GM12878 (cell line): ENCODE measurements around the gene PPP4C. TPM values are rescaled to one million over a fixed set of nuclear protein-coding genes. Genes with fewer than 3 reads are reported as not detected.

Source experiments
- ATAC-seq: fragments of 200-7000 bp; cut with Tn5 transposase; 3 replicates; pipeline ENCODE4 v1.9.1; 2020; ENCODE audit warnings: mild to moderate bottlenecking, moderate library complexity
- BruUV-seq: library from RNA; stranded (reverse); fragments of 400-500 nt; replicated peaks from 2 replicates; lab custom pipeline; 2021; lab: Mats Ljungman, UMichigan
- CTCF ChIA-PET: fragments of 300-600 bp; sonication (Branson Sonifier 250); formaldehyde crosslinking; extraction: SDS; loops from one replicate; lab custom pipeline; 2021; ENCODE audit warnings: inconsistent platforms; lab: Yijun Ruan, JAX
- POLR2A ChIA-PET: fragments of 350-600 bp; formaldehyde crosslinking; extraction: SDS; loops from one replicate; lab custom pipeline; 2021; ENCODE audit warnings: inconsistent platforms; lab: Charles Lee
- RAD21 ChIA-PET: fragments of 300-600 bp; sonication (Branson Sonifier 250); formaldehyde crosslinking; loops from one replicate; lab custom pipeline; 2023; ENCODE audit warnings: antibody characterized with exemption; ENCODE audit not compliant: unreplicated experiment; lab: Charles Lee
- SMC1A ChIA-PET: fragments of 300-600 bp; sonication (Branson Sonifier 250); formaldehyde crosslinking; loops from one replicate; lab custom pipeline; 2023; ENCODE audit not compliant: unreplicated experiment, uncharacterized antibody; lab: Charles Lee
- DNase-seq: peaks from one replicate; pipeline ENCODE4 v3.0.0-alpha.2; 2011; ENCODE audit warnings: low read depth, low spot score
- FAIRE-seq: peaks from 3 replicates; lab custom pipeline; 2011; peaks lifted over from hg19 to GRCh38; lab: Jason Lieb, UNC
- H2AFZ ChIP-seq: 2 replicates; pipeline ENCODE4 v1.6.0; 2011; ENCODE audit warnings: low read depth, low read length, control low read depth; ENCODE audit not compliant: control insufficient read depth
- H3K27ac ChIP-seq: 2 replicates; pipeline ENCODE4 v1.5.1; 2011; ENCODE audit warnings: control low read depth; ENCODE audit not compliant: control insufficient read depth, insufficient read depth
- H3K27me3 ChIP-seq, 2 experiments: replicated peaks in 1 of 2; 2 replicates each; pipeline versions ENCODE4 v1.6.0 to v1.6.1; 2011; ENCODE audit warnings: low read length in 1 of 2; ENCODE audit not compliant: control insufficient read depth in 2 of 2, insufficient read depth in 2 of 2
- H3K36me3 ChIP-seq, 2 experiments: 2 replicates each; pipeline ENCODE4 v1.5.1; 2011; ENCODE audit warnings: low read length in 1 of 2; ENCODE audit not compliant: control insufficient read depth in 2 of 2, insufficient read depth in 2 of 2
- H3K4me1 ChIP-seq: 2 replicates; pipeline ENCODE4 v1.6.1; 2011; ENCODE audit warnings: mild to moderate bottlenecking, low read length, moderate library complexity, mixed read lengths; ENCODE audit not compliant: control insufficient read depth, insufficient read depth
- H3K4me2 ChIP-seq: 2 replicates; pipeline ENCODE4 v1.6.0; 2011; ENCODE audit warnings: control low read depth; ENCODE audit not compliant: control insufficient read depth, insufficient read depth
- H3K4me3 ChIP-seq: fragments of 200-600 bp; sonication (generic); 2 replicates; pipeline ENCODE4 v1.5.1; 2016
- H3K79me2 ChIP-seq: 2 replicates; pipeline ENCODE4 v1.6.0; 2011; ENCODE audit warnings: low read length; ENCODE audit not compliant: control insufficient read depth, insufficient read depth
- H3K9ac ChIP-seq: 2 replicates; pipeline ENCODE4 v1.8.0; 2011; ENCODE audit warnings: low read length, control low read depth, mixed read lengths; ENCODE audit not compliant: control insufficient read depth, insufficient read depth
- H3K9me3 ChIP-seq: replicated peaks from 3 replicates; pipeline ENCODE4 v1.5.1; 2011; ENCODE audit warnings: mild to moderate bottlenecking, low read length; ENCODE audit not compliant: control insufficient read depth, insufficient read depth
- H4K20me1 ChIP-seq: 2 replicates; pipeline ENCODE4 v1.6.0; 2011; ENCODE audit not compliant: control insufficient read depth, insufficient read depth
- CREB1 ChIP-seq: IDR thresholded peaks from 2 replicates; pipeline ENCODE4 v1.6.1; 2012; ENCODE audit warnings: low read depth, mild to moderate bottlenecking, inconsistent platforms
- ESRRA ChIP-seq: IDR thresholded peaks from 2 replicates; pipeline ENCODE4 v1.6.1; 2012; ENCODE audit warnings: mild to moderate bottlenecking, low read length, improper control_type of control experiment
- NBN ChIP-seq: fragments of 450-650 bp; IDR thresholded peaks from 2 replicates; pipeline ENCODE4 v1.6.1; 2016
- NFYA ChIP-seq: IDR thresholded peaks from 2 replicates; pipeline ENCODE4 v1.6.1; 2011; ENCODE audit warnings: low read depth, mild to moderate bottlenecking, low read length, improper control_type of control experiment, borderline replicate concordance
- NFYB ChIP-seq: IDR thresholded peaks from 2 replicates; pipeline ENCODE4 v1.6.1; 2011; ENCODE audit warnings: low read depth, mild to moderate bottlenecking, low read length, improper control_type of control experiment, moderate library complexity; ENCODE audit not compliant: insufficient read depth
- NR2C2 ChIP-seq: IDR thresholded peaks from 2 replicates; pipeline ENCODE4 v1.6.1; 2011; ENCODE audit warnings: borderline replicate concordance, low read depth; ENCODE audit not compliant: control insufficient read depth, insufficient read length
- NRF1 ChIP-seq: conservative IDR thresholded peaks from 2 replicates; pipeline ENCODE4 v1.6.1; 2011; ENCODE audit warnings: mild to moderate bottlenecking, low read depth, low read length, improper control_type of control experiment
- POLR2AphosphoS2 ChIP-seq: IDR thresholded peaks from 2 replicates; pipeline ENCODE4 v1.6.1; 2011; ENCODE audit warnings: low read depth, mild to moderate bottlenecking, low read length, improper control_type of control experiment, moderate library complexity
- POLR2AphosphoS5 ChIP-seq: IDR thresholded peaks from 2 replicates; pipeline ENCODE4 v1.6.1; 2011; ENCODE audit warnings: mild to moderate bottlenecking, low read length, inconsistent platforms
- RCOR1 ChIP-seq: conservative IDR thresholded peaks from 2 replicates; pipeline ENCODE4 v1.6.1; 2012; ENCODE audit warnings: low read depth, low read length, improper control_type of control experiment
- SIX5 ChIP-seq: IDR thresholded peaks from 2 replicates; pipeline ENCODE4 v1.6.1; 2011; ENCODE audit warnings: mild to moderate bottlenecking, low read depth, low read length, moderate library complexity; ENCODE audit not compliant: severe bottlenecking
- ZNF274 ChIP-seq: IDR thresholded peaks from one replicate; pipeline ENCODE4 v1.8.0; 2011; ENCODE audit not compliant: insufficient read length, insufficient read depth
- WGBS: methylation state at CpG from one replicate; pipeline ENCODE4 v1.1.6; 2016; ENCODE audit warnings: low lambda C conversion rate; ENCODE audit not compliant: insufficient replicate concordance, insufficient coverage; ENCODE audit errors: missing lambda C conversion rate; 5-methylcytosine and 5-hydroxymethylcytosine counted together
- in situ Hi-C: fragments of 300-500 bp; cut with MboI; formaldehyde crosslinking; loops from 9 replicates; pipeline ENCODE4 v1.14.3; 2018; ENCODE audit warnings: mixed read lengths
- intact Hi-C: fragments of 100-400 bp; cut with micrococcal nuclease; formaldehyde crosslinking; loops from one replicate; pipeline ENCODE4 v1.14.2; 2022; ENCODE audit not compliant: unreplicated experiment
- polyA plus RNA-seq, 11 experiments: library from polyadenylated mRNA; depleted of rRNA in 4 of 11; unstranded in 6 of 11; stranded (reverse) in 5 of 11; fragments of >200 nt; fragmentation: Nextera tagmentation in 4 of 11; fragmentation: Illumina TruSeq in 1 of 11; extraction: Ambion mirVana in 4 of 11; extraction: Trizol in 1 of 11; gene quantifications; 1 replicate in 1 of 11; 2 replicates in 10 of 11; pipeline versions ENCODE4 v1.2.1 to v1.2.3, GENCODE V29; 2011 to 2016; ENCODE audit warnings: inconsistent platforms in 2 of 11, missing spikeins in 2 of 11, low read depth in 1 of 11
- total RNA-seq, 4 experiments: library from RNA; depleted of rRNA in 3 of 4; stranded (reverse); fragments of >200 nt in 3 of 4; fragmentation: Illumina TruSeq in 1 of 4; extraction: Trizol in 1 of 4; gene quantifications; 2 replicates each; pipeline versions ENCODE4 v1.2.1 to v1.2.3, GENCODE V29; 2013 to 2021
- TF ChIP-seq, protein P1 (sequence below): fragments of 450-650 bp; IDR thresholded peaks from 2 replicates; pipeline ENCODE4 v1.6.1; 2014; ENCODE audit warnings: mild to moderate bottlenecking

PPP4C gene
- total and polyA plus RNA-seq, 10 of the 15 experiments (the other 5 are each of a cell fraction or from before 2014, with no cell fraction given), result 2.7 to 240 (median 124) TPM

- Histone ChIP-seq H3K79me2 (no peaks in the 10 kb centered on the region), H4K20me1 (no peaks in the 10 kb centered on the region), H3K4me2 (no peak overlapping the region)
- TF ChIP-seq RCOR1 (no peak), POLR2AphosphoS5 (peak; percentile 57; the same call in 1 of the 2 replicates), NFYA (no peak)
- TF ChIP-seq, all 136 proteins: peak for 1
- no TSS peak for BruUV-seq
- H3K4me1 ChIP-seq, result peaks cover 2% of the 10 kb centered on the region; the same call in 1 of the 2 replicates
- H3K9ac ChIP-seq, result no peak overlapping the region
- POLR2A ChIA-PET, result interaction anchor here (0.8 kb wide), 1 partner anchor 20 kb away, joined by 5 read pairs; the partner anchor contains the start of gene ALDOA
- DNase-seq, result no peak
- SMC1A ChIA-PET, result no interaction called here
- ATAC-seq, result no peak
- RAD21 ChIA-PET, result no interaction called here
- no peak for FAIRE-seq
- 64% methylated on average over 26 of the region's 27 CpGs for WGBS
- no peak overlapping the region for H2AFZ ChIP-seq
- intact Hi-C loops, result no loop called here
- H3K27ac ChIP-seq, result no peak overlapping the region
- in situ Hi-C loops, result loop anchor here (25.0 kb wide), 1 partner anchor 1801 kb away; no protein-coding TSS in a partner anchor
- no peaks in the 10 kb centered on the region for H3K27me3 ChIP-seq
- H3K9me3 ChIP-seq, result no peaks in the 10 kb centered on the region
- CTCF ChIA-PET, result no interaction called here
- peaks cover 18 to 27% of the 10 kb centered on the region in 2 experiments; a peak in 3 of 4 replicates for H3K36me3 ChIP-seq
- no peak overlapping the region for H3K4me3 ChIP-seq
Measured at GRCh38 chr16:30086291-30087140, 10.7 kb downstream of the PPP4C start.

DNA sequence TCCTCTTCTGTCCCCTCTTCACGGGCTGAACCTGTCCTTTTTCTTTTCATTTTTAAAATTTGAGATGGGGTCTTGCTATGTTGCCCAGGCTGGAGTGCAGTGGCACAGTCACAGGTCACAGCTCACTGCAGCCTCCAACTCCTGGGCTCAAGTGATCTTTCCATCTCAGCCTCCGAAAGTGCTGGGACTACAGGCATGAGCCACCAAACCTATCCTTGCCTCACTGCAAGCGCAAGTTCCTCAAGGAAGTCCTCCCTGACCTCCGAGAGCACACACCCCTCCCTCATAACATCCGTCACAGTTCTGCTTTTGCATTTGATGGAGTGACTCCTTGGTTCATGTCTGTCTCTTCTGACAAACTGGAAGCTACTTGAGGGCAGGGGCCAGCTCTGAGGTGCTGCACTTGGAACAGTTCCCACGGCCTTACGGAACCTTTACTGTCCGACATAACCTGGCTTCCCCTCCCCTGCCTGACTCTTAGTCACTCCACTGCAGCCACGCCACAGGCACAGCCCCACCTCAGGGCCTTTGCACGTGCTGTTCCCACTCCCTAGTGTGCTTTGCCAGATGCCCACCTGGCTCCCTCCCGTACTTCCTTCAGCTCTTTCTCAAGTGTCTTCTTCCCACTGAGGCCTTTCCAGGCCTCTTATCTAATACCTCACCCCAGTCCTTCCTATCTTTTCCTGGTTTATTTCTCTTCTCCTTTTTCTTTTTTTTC is 11.5 kb downstream of the PPP4C start:
- WGBS, result 82% methylated on average over 11 of the region's 11 CpGs
- no peak for TF ChIP-seq ZNF274
- TF ChIP-seq CREB1, result no peak
- TF ChIP-seq, protein P1, sequence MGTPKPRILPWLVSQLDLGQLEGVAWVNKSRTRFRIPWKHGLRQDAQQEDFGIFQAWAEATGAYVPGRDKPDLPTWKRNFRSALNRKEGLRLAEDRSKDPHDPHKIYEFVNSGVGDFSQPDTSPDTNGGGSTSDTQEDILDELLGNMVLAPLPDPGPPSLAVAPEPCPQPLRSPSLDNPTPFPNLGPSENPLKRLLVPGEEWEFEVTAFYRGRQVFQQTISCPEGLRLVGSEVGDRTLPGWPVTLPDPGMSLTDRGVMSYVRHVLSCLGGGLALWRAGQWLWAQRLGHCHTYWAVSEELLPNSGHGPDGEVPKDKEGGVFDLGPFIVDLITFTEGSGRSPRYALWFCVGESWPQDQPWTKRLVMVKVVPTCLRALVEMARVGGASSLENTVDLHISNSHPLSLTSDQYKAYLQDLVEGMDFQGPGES, result no peak
- no peak for TF ChIP-seq NFYB
- no peak for TF ChIP-seq SIX5
- no peak for TF ChIP-seq POLR2AphosphoS2
- no peak for TF ChIP-seq NBN
- no peak for TF ChIP-seq NRF1
- TF ChIP-seq ESRRA, result no peak
- TF ChIP-seq NR2C2, result no peak

More for the DNA sequence above, 11.5 kb downstream of the PPP4C start:
- Histone ChIP-seq H3K27ac (no peak overlapping the region), H2AFZ (no peak overlapping the region), H3K36me3 (peaks cover 18 to 25% of the 10 kb centered on the region in 2 experiments; a peak in 3 of 4 replicates), H3K79me2 (no peaks in the 10 kb centered on the region), H3K27me3 (no peaks in the 10 kb centered on the region), H3K9me3 (no peaks in the 10 kb centered on the region), H3K9ac (no peak overlapping the region), H4K20me1 (no peaks in the 10 kb centered on the region), H3K4me3 (no peak overlapping the region), H3K4me2 (no peak overlapping the region), H3K4me1 (peaks cover 7% of the 10 kb centered on the region)
- DNase-seq, result no peak
- in situ Hi-C loops (loop anchor here (25.0 kb wide), 1 partner anchor 1800 kb away; no protein-coding TSS in a partner anchor), intact Hi-C loops (no loop called here)
- ChIA-PET RAD21 (no interaction called here), CTCF (no interaction called here), POLR2A (interaction anchor here (0.7 to 0.8 kb wide), 2 partner anchors 21 to 85 kb away, joined by 5 to 6 read pairs; partner anchors contain the start of gene ALDOA), SMC1A (no interaction called here)
- no peak for ATAC-seq
- no TSS peak for BruUV-seq
- no peak for FAIRE-seq
